Prostate gland (tissue), 2 donors: Measurements from ENCODE around the gene NAGS. TPM values are rescaled to one million over a fixed set of nuclear protein-coding genes. Genes with fewer than 3 reads are reported as not detected.

ENCODE experiments used
- DNase-seq: peaks from one replicate; pipeline ENCODE4 v3.0.0-alpha.2; 2019; ENCODE audit warnings: low spot score
- H3K27ac ChIP-seq, 2 donors: fragments of 200-600 bp; sonication (generic); 2 replicates each; pipeline ENCODE4 v1.5.1; 2017 to 2019
- H3K27me3 ChIP-seq: fragments of 200-600 bp; sonication (generic); replicated peaks from 2 replicates; pipeline ENCODE4 v1.5.1; 2019; ENCODE audit not compliant: insufficient read depth
- H3K36me3 ChIP-seq, 2 donors: fragments of 200-600 bp; sonication (generic); 1 replicate in 1 of 2; 2 replicates in 1 of 2; pipeline versions ENCODE4 v1.5.1 to v1.8.1; 2017 to 2019
- H3K4me1 ChIP-seq: fragments of 200-600 bp; sonication (generic); replicated peaks from 2 replicates; pipeline ENCODE4 v1.5.1; 2019
- H3K4me3 ChIP-seq, 2 donors: fragments of 200-600 bp; sonication (generic); 2 replicates each; pipeline ENCODE4 v1.5.1; 2017 to 2019
- H3K9me3 ChIP-seq: fragments of 200-600 bp; sonication (generic); 2 replicates; pipeline ENCODE4 v1.5.1; 2017
- POLR2A ChIP-seq: fragments of 450-650 bp; IDR thresholded peaks from one replicate; pipeline ENCODE4 v1.6.1; 2016; ENCODE audit warnings: antibody characterized with exemption, mild to moderate bottlenecking
- POLR2AphosphoS5 ChIP-seq: sonication (generic); formaldehyde crosslinking; IDR thresholded peaks from one replicate; pipeline ENCODE4 v1.6.1; 2017; ENCODE audit warnings: antibody characterized with exemption
- WGBS: methylation state at CpG from one replicate; pipeline ENCODE4 v1.1.5; 2018; 5-methylcytosine and 5-hydroxymethylcytosine counted together
- intact Hi-C: fragments of 100-400 bp; cut with DNase I; formaldehyde crosslinking; loops from one replicate; pipeline ENCODE4 v1.14.2; 2022
- small RNA-seq, 2 donors: library from RNA; depleted of rRNA; stranded (forward); fragments of <200 nt; gene quantifications; one replicate each; pipeline ENCODE3, GENCODE V24; 2016
- total RNA-seq, 2 donors: library from RNA; depleted of rRNA; stranded (reverse); fragments of >200 nt; gene quantifications; one replicate each; pipeline ENCODE4 v1.1.0, GENCODE V29; 2016
- TF ChIP-seq, protein P1 (sequence below), 4 experiments: fragments of 200-600 bp in 2 of 4; fragments of 450-650 bp in 2 of 4; sonication (generic) in 2 of 4; IDR thresholded peaks; 1 replicate in 3 of 4; 2 replicates in 1 of 4; pipeline ENCODE4 v1.5.1; 2016 to 2019; ENCODE audit warnings: antibody characterized with exemption in 4 of 4, mild to moderate bottlenecking in 2 of 4, moderate library complexity in 2 of 4

NAGS gene
- total RNA-seq, 2 donors from 2014 or later = 3.1 to 3.8 TPM

DNA sequence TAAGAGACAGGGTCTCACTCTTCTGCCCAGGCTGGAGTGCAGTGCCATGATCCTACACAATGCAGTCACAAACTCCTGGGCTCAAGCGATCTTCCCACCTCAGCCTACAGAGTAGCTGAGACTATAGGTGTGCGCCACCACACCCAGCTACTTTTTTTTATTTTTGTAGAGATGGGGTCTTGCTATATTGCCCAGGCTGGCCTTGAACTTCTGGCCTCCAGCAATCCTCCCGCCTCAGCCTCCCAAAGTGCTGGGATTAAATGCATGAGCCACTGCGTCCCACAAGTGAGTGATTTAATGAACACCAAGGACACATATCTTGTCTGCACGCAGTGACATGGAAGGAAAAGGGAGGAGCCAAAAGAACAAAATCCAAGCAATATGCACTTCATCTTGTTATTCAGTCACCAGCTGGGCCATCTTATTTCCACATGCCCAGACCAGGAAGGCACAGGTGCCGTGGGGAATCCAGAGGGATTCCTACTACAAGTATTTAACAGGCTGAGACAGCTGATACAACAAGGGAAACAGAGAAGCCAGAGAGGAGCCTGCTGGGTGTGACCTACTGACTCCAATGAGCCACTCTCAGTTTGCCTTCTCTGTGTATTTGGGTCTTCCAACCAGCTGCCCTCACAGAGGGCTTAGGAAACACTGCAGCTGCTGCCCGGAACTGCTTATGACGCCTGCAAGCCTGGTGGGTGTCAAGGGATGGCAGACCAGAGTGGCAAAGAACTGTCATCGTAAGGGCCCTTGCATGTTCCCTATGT lies 45.1 kb downstream of the NAGS start:
- TF ChIP-seq, protein P1, sequence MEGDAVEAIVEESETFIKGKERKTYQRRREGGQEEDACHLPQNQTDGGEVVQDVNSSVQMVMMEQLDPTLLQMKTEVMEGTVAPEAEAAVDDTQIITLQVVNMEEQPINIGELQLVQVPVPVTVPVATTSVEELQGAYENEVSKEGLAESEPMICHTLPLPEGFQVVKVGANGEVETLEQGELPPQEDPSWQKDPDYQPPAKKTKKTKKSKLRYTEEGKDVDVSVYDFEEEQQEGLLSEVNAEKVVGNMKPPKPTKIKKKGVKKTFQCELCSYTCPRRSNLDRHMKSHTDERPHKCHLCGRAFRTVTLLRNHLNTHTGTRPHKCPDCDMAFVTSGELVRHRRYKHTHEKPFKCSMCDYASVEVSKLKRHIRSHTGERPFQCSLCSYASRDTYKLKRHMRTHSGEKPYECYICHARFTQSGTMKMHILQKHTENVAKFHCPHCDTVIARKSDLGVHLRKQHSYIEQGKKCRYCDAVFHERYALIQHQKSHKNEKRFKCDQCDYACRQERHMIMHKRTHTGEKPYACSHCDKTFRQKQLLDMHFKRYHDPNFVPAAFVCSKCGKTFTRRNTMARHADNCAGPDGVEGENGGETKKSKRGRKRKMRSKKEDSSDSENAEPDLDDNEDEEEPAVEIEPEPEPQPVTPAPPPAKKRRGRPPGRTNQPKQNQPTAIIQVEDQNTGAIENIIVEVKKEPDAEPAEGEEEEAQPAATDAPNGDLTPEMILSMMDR (IDR thresholded peaks at IDR 0.05) = no peak
- TF ChIP-seq POLR2A (no peak), POLR2AphosphoS5 (no peak)
- Histone ChIP-seq H3K4me1 (peaks cover 3% of the 10 kb centered on the region), H3K27me3 (no peaks in the 10 kb centered on the region), H3K9me3 (no peaks in the 10 kb centered on the region), H3K27ac (no peak overlapping the region), H3K36me3 (peaks cover 0 to 7% of the 10 kb centered on the region in 2 donors), H3K4me3 (no peak overlapping the region)
- DNase-seq = no peak
- intact Hi-C loops = no loop called here
- WGBS = 94% methylated on average over 9 of the region's 9 CpGs

DNA sequence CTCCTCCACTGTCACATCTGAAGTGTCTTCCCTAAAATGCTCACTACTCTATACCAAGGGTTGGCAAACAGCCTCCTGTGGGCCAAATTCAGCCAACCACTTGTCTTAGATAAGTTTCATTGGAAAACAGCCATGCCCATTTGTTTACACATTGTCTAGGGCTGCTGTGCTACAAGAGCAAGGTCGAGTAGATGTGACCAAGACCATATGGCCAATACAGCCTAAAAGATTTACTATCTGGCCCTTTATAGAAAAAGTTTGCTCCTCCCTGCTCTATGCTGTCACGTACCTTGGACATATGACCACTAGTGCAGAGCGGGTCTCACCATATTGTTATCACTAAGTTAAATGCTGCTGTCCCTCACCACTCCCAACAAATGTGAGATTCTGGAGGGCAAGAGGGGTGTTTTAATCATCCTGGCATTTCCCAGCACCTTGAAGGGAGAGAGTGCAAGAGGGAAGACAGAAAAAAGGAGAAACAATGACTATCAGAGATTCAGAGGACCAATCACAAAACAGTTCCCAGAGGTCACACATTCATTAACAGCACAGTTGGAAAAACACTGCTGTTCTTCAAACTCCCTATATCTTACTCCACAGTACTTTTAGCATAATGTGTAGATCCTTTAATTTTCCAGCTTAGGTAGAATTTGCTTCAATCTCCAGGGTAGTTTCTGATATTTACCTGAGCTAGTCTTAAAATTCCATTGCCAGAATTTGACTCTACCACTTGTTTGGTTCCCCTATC lies 48.9 kb downstream of the NAGS start:
- H3K27ac ChIP-seq = no peak overlapping the region
- no peaks in the 10 kb centered on the region for H3K9me3 ChIP-seq
- H3K36me3 ChIP-seq = peaks cover 0 to 7% of the 10 kb centered on the region in 2 donors
- 49% methylated on average over 3 of the region's 3 CpGs for WGBS
- intact Hi-C loops = no loop called here
- DNase-seq = no peak
- no peaks in the 10 kb centered on the region for H3K27me3 ChIP-seq
- TF ChIP-seq POLR2A (no peak), POLR2AphosphoS5 (no peak)
- TF ChIP-seq, protein P1 (IDR thresholded peaks at IDR 0.05) = no peak
- H3K4me1 ChIP-seq = peaks cover 3% of the 10 kb centered on the region
- H3K4me3 ChIP-seq = no peak overlapping the region

Small RNA genes lying within 50 kb of the gene (small RNA-seq; reads per million reads assigned to genes)
- gene RF00012 = 0 reads per million in 2 donors

Other genes with a start within 250 kb of the NAGS start
- under 1 TPM in 1 of 2 donors, not detected in 1; 0.18 TPM for gene SOST, start 245.8 kb upstream of the NAGS start, total RNA-seq
- gene DUSP3, start 225.6 kb upstream of the NAGS start, total RNA-seq = 10 to 100 TPM; 62.4 to 78.9 TPM
- 1 to 10 TPM in 1 of 2 donors, not detected in 1; 1.1 TPM for gene CFAP97D1, start 224.2 kb upstream of the NAGS start, total RNA-seq
- 10 to 100 TPM in 1 of 2 donors, 1 to 10 TPM in 1; 4.4 to 16.4 TPM for gene MPP3, start 171.5 kb upstream of the NAGS start, total RNA-seq
- gene CD300LG, start 157.4 kb upstream of the NAGS start, total RNA-seq = 10 to 100 TPM in 1 of 2 donors, under 1 TPM in 1; 0.09 to 33.5 TPM
- gene MPP2, start 97.1 kb upstream of the NAGS start, total RNA-seq = 10 to 100 TPM; 14.9 to 17.7 TPM
- not detected for gene PPY, start 62.1 kb upstream of the NAGS start, total RNA-seq
- gene PYY, start 50.7 kb upstream of the NAGS start, total RNA-seq = not detected
- gene TMEM101, start 10.3 kb downstream of the NAGS start, total RNA-seq = 10 to 100 TPM; 48.0 to 51.6 TPM
- 10 to 100 TPM; 30.0 to 45.2 TPM for gene LSM12, start 62.0 kb downstream of the NAGS start, total RNA-seq
- gene G6PC3, start 66.1 kb downstream of the NAGS start, total RNA-seq = 10 to 100 TPM; 68.9 to 84.8 TPM
- gene HDAC5, start 119.0 kb downstream of the NAGS start, total RNA-seq = 100 to 1,000 TPM in 1 of 2 donors, 10 to 100 TPM in 1; 71.2 to 145 TPM
- 1 to 10 TPM; 1.4 to 8.1 TPM for gene HROB, start 137.3 kb downstream of the NAGS start, total RNA-seq
- 1 to 10 TPM; 3.2 to 4.4 TPM for gene ASB16, start 166.1 kb downstream of the NAGS start, total RNA-seq
- gene TMUB2, start 182.3 kb downstream of the NAGS start, total RNA-seq = 10 to 100 TPM; 42.9 to 67.2 TPM
- gene ATXN7L3, start 195.3 kb downstream of the NAGS start, total RNA-seq = 10 to 100 TPM; 45.8 to 72.0 TPM
- 10 to 100 TPM; 73.4 to 77.2 TPM for gene UBTF, start 215.1 kb downstream of the NAGS start, total RNA-seq